DND-41 (cell line): ENCODE results near the gene BPIFB2.

ENCODE experiments used
- CTCF ChIP-seq: IDR thresholded peaks from 2 replicates; pipeline ENCODE4 v1.5.1; 2012; ENCODE audit warnings: borderline replicate concordance, low read length, moderate library complexity, mild to moderate bottlenecking; ENCODE audit not compliant: poor library complexity, severe bottlenecking; ENCODE audit errors: extremely low read depth
- EZH2 ChIP-seq: IDR thresholded peaks from 3 replicates; pipeline ENCODE4 v1.6.1; 2012; ENCODE audit warnings: borderline replicate concordance, low read depth, mild to moderate bottlenecking, moderate library complexity, low read length, inconsistent platforms; ENCODE audit not compliant: severe bottlenecking

GRCh38 chr20:33034115-33034514 is 26.6 kb downstream of the BPIFB2 start:
- TF ChIP-seq CTCF: no peak
- no peak for TF ChIP-seq EZH2
